GM23248 (cell line): ENCODE results near the gene TJP2. TPM values are rescaled to one million over a fixed set of nuclear protein-coding genes. Genes with fewer than 3 reads are reported as not detected.

Experiments
- DNase-seq: peaks from one replicate; pipeline ENCODE4 v3.0.0-alpha.2; 2015
- H2AFZ ChIP-seq: fragments of 200-600 bp; sonication (generic); 2 replicates; pipeline ENCODE4 v1.6.1; 2016; ENCODE audit warnings: antibody characterized with exemption
- H3F3A ChIP-seq: fragments of 200-600 bp; sonication (generic); 2 replicates; pipeline ENCODE4 v1.6.1; 2016; ENCODE audit warnings: mild to moderate bottlenecking, antibody characterized with exemption, mixed run types; ENCODE audit not compliant: insufficient read depth
- H3K27ac ChIP-seq: fragments of 200-600 bp; sonication (generic); 2 replicates; pipeline ENCODE4 v1.5.1; 2016; ENCODE audit warnings: mild to moderate bottlenecking
- H3K27me3 ChIP-seq: fragments of 200-600 bp; sonication (generic); replicated peaks from 2 replicates; pipeline ENCODE4 v1.6.1; 2016; ENCODE audit warnings: mild to moderate bottlenecking; ENCODE audit not compliant: insufficient read depth
- H3K36me3 ChIP-seq: fragments of 200-600 bp; sonication (generic); 2 replicates; pipeline ENCODE4 v1.6.1; 2016; ENCODE audit warnings: low read depth, mild to moderate bottlenecking
- H3K4me1 ChIP-seq: fragments of 200-600 bp; sonication (generic); 2 replicates; pipeline ENCODE4 v1.6.1; 2016; ENCODE audit warnings: mild to moderate bottlenecking; ENCODE audit not compliant: insufficient read depth
- H3K4me2 ChIP-seq: fragments of 200-600 bp; sonication (generic); one replicate; pipeline ENCODE4 v1.6.1; 2016; ENCODE audit warnings: mild to moderate bottlenecking; ENCODE audit not compliant: unreplicated experiment
- H3K4me3 ChIP-seq: fragments of 200-600 bp; sonication (generic); 2 replicates; pipeline ENCODE4 v1.5.1; 2016; ENCODE audit warnings: mild to moderate bottlenecking
- H3K79me2 ChIP-seq: fragments of 200-600 bp; sonication (generic); 2 replicates; pipeline ENCODE4 v1.6.1; 2016; ENCODE audit warnings: mild to moderate bottlenecking; ENCODE audit not compliant: insufficient read depth
- H3K9ac ChIP-seq: fragments of 200-600 bp; sonication (generic); 2 replicates; pipeline ENCODE4 v1.6.1; 2016; ENCODE audit warnings: mild to moderate bottlenecking
- H3K9me2 ChIP-seq: fragments of 200-600 bp; sonication (generic); 2 replicates; pipeline ENCODE4 v1.6.1; 2016; ENCODE audit warnings: mixed run types, mild to moderate bottlenecking, moderate library complexity; ENCODE audit not compliant: insufficient read depth
- H3K9me3 ChIP-seq: fragments of 200-600 bp; sonication (generic); one replicate; pipeline ENCODE4 v1.6.1; 2017; ENCODE audit warnings: low read depth
- H4K20me1 ChIP-seq: fragments of 200-600 bp; sonication (generic); 2 replicates; pipeline ENCODE4 v1.6.0; 2016; ENCODE audit not compliant: insufficient read depth
- EZH2 ChIP-seq: fragments of 200-600 bp; sonication (generic); IDR thresholded peaks from 2 replicates; pipeline ENCODE4 v1.6.1; 2018; ENCODE audit warnings: antibody characterized with exemption, mild to moderate bottlenecking; ENCODE audit not compliant: insufficient read depth, poor library complexity, severe bottlenecking
- EZH2phosphoT487 ChIP-seq: fragments of 200-600 bp; sonication (generic); IDR thresholded peaks from 2 replicates; pipeline ENCODE4 v1.6.1; 2018; ENCODE audit warnings: antibody characterized with exemption, moderate library complexity, mild to moderate bottlenecking, low read depth; ENCODE audit not compliant: insufficient read depth
- WGBS, 2 experiments: methylation state at CpG; one replicate each; pipeline ENCODE4 v1.1.6; 2015 to 2017; ENCODE audit warnings: low lambda C conversion rate in 2 of 2, low coverage in 1 of 2; ENCODE audit errors: missing lambda C conversion rate in 2 of 2; 5-methylcytosine and 5-hydroxymethylcytosine counted together
- in situ Hi-C: fragments of 300-500 bp; cut with MboI; formaldehyde crosslinking; loops from 2 replicates; pipeline ENCODE4 v1.15.0; 2020
- polyA plus RNA-seq: library from polyadenylated mRNA; unstranded; fragments of >200 nt; fragmentation: Nextera tagmentation; extraction: Ambion mirVana; gene quantifications from 2 replicates; pipeline ENCODE4 v1.2.1, GENCODE V29; 2016
- total RNA-seq: library from RNA; depleted of rRNA; stranded (reverse); fragments of >200 nt; shearing (Covaris generic); gene quantifications from 2 replicates; pipeline ENCODE4 v1.2.3, GENCODE V29; 2014

The TJP2 gene
- total and polyA plus RNA-seq, 2 experiments from 2014 or later, result 5.5 to 8.6 TPM

GRCh38 chr9:69283003-69283402 is 108.9 kb downstream of the TJP2 start:
- in situ Hi-C loops, result no loop called here
- no peaks in the 10 kb centered on the region for H3F3A ChIP-seq

GRCh38 chr9:69292078-69292477 is 118.0 kb downstream of the TJP2 start:
- Histone ChIP-seq H2AFZ (no peak overlapping the region), H3K9me3 (no peaks in the 10 kb centered on the region), H3K9me2 (no peaks in the 10 kb centered on the region), H3K27me3 (0 out of 2 replicates have a peak, but pooled peaks cover 8% of the 10 kb centered on the region), H3K27ac (no peak overlapping the region), H3K4me1 (no peaks in the 10 kb centered on the region), H3K36me3 (no peaks in the 10 kb centered on the region), H3K4me2 (no peak overlapping the region), H4K20me1 (no peaks in the 10 kb centered on the region), H3K4me3 (no peak overlapping the region), H3K9ac (no peak overlapping the region), H3F3A (no peaks in the 10 kb centered on the region), H3K79me2 (no peaks in the 10 kb centered on the region)
- WGBS, 2 experiments, result 41 to 47% methylated on average over 3 of the region's 3 CpGs
- TF ChIP-seq EZH2phosphoT487 (no peak), EZH2 (no peak)
- no peak for DNase-seq
- in situ Hi-C loops, result no loop called here

More at GRCh38 chr9:69283003-69283402, 108.9 kb downstream of the TJP2 start:
- Histone ChIP-seq H3K27ac (no peak overlapping the region), H4K20me1 (no peaks in the 10 kb centered on the region), H3K9me3 (no peaks in the 10 kb centered on the region), H2AFZ (no peak overlapping the region), H3K9ac (no peak overlapping the region), H3K4me3 (no peak overlapping the region), H3K4me2 (no peak overlapping the region), H3K9me2 (no peaks in the 10 kb centered on the region), H3K79me2 (no peaks in the 10 kb centered on the region), H3K36me3 (no peaks in the 10 kb centered on the region), H3K27me3 (peaks cover 18% of the 10 kb centered on the region; the same call in 1 of the 2 replicates), H3K4me1 (no peaks in the 10 kb centered on the region)
- TF ChIP-seq EZH2 (no peak), EZH2phosphoT487 (no peak)
- no peak for DNase-seq
- 54 to 58% methylated on average over 2 of the region's 2 CpGs for WGBS, 2 experiments

- Histone ChIP-seq H2AFZ (no peak overlapping the region), H4K20me1 (no peaks in the 10 kb centered on the region), H3K36me3 (no peaks in the 10 kb centered on the region), H3K9ac (no peak overlapping the region), H3K4me2 (no peak overlapping the region), H3K79me2 (no peaks in the 10 kb centered on the region), H3F3A (no peaks in the 10 kb centered on the region), H3K27ac (no peak overlapping the region), H3K4me1 (no peaks in the 10 kb centered on the region), H3K4me3 (no peak overlapping the region), H3K9me3 (no peaks in the 10 kb centered on the region), H3K27me3 (0 out of 2 replicates have a peak, but pooled peaks cover 13% of the 10 kb centered on the region), H3K9me2 (no peaks in the 10 kb centered on the region)
- 2 to 7% methylated on average over 1 of the region's 1 CpG for WGBS, 2 experiments
- TF ChIP-seq EZH2, result no peak
- TF ChIP-seq EZH2phosphoT487, result no peak
- no peak for DNase-seq
- in situ Hi-C loops, result no loop called here
These were observed 119.1 kb downstream of the TJP2 start for GRCh38 chr9:69293156-69293555.

- Histone ChIP-seq H3F3A (no peaks in the 10 kb centered on the region), H3K9ac (no peak overlapping the region), H2AFZ (no peak overlapping the region), H3K79me2 (no peaks in the 10 kb centered on the region), H3K4me2 (no peak overlapping the region), H3K4me3 (no peak overlapping the region), H3K4me1 (no peaks in the 10 kb centered on the region), H3K27me3 (0 out of 2 replicates have a peak, but pooled peaks cover 13% of the 10 kb centered on the region), H3K9me3 (no peaks in the 10 kb centered on the region), H3K36me3 (no peaks in the 10 kb centered on the region), H3K27ac (no peak overlapping the region), H3K9me2 (no peaks in the 10 kb centered on the region), H4K20me1 (no peaks in the 10 kb centered on the region)
- no peak for DNase-seq
- in situ Hi-C loops, result no loop called here
- 32 to 33% methylated on average over 9 of the region's 9 CpGs for WGBS, 2 experiments
- TF ChIP-seq EZH2phosphoT487, result no peak
- TF ChIP-seq EZH2, result no peak
These were observed 121.9 kb downstream of the TJP2 start for GRCh38 chr9:69295872-69296552.
